Measurements from ENCODE around the gene CSMD2. TPM values are rescaled to one million over a fixed set of nuclear protein-coding genes. Genes with fewer than 3 reads are reported as not detected.

Gene CSMD2
- total RNA-seq, 1 experiment from 2014 or later: 13.2 TPM

DNA sequence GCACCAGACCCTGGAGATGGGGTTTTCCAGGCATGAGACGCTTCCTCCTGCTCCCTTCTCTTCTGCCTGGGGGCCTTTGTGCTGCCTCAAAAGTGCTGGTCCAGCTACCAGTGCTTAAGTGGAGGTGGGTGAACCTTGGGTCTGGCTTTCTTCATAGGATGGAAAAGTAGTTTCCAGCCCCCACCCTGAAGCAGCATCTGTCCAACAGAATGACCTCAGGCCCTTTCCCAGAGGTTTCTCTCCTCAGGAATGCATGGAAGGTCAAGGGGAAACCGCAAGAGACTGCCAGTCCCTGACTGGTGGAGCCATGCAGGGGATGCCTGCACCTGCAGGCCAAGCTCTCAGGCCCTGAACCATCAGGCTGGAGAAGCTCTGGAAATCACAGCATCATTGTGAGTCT, 237.3 kb downstream of the CSMD2 start:
- DNase-seq (ENCODE audit: low spot score): no peak
- TF ChIP-seq TEAD1 (CRISPR knock-in tag; IDR thresholded peaks at IDR 0.05): no peak
- TF ChIP-seq, protein P1, sequence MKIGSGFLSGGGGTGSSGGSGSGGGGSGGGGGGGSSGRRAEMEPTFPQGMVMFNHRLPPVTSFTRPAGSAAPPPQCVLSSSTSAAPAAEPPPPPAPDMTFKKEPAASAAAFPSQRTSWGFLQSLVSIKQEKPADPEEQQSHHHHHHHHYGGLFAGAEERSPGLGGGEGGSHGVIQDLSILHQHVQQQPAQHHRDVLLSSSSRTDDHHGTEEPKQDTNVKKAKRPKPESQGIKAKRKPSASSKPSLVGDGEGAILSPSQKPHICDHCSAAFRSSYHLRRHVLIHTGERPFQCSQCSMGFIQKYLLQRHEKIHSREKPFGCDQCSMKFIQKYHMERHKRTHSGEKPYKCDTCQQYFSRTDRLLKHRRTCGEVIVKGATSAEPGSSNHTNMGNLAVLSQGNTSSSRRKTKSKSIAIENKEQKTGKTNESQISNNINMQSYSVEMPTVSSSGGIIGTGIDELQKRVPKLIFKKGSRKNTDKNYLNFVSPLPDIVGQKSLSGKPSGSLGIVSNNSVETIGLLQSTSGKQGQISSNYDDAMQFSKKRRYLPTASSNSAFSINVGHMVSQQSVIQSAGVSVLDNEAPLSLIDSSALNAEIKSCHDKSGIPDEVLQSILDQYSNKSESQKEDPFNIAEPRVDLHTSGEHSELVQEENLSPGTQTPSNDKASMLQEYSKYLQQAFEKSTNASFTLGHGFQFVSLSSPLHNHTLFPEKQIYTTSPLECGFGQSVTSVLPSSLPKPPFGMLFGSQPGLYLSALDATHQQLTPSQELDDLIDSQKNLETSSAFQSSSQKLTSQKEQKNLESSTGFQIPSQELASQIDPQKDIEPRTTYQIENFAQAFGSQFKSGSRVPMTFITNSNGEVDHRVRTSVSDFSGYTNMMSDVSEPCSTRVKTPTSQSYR (CRISPR knock-in tag; IDR thresholded peaks at IDR 0.05): no peak
- TF ChIP-seq, protein P2, sequence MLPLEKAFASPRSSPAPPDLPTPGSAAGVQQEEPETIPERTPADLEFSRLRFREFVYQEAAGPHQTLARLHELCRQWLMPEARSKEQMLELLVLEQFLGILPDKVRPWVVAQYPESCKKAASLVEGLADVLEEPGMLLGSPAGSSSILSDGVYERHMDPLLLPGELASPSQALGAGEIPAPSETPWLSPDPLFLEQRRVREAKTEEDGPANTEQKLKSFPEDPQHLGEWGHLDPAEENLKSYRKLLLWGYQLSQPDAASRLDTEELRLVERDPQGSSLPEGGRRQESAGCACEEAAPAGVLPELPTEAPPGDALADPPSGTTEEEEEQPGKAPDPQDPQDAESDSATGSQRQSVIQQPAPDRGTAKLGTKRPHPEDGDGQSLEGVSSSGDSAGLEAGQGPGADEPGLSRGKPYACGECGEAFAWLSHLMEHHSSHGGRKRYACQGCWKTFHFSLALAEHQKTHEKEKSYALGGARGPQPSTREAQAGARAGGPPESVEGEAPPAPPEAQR (CRISPR knock-in tag; IDR thresholded peaks at IDR 0.05): no peak
- TF ChIP-seq, protein P3, sequence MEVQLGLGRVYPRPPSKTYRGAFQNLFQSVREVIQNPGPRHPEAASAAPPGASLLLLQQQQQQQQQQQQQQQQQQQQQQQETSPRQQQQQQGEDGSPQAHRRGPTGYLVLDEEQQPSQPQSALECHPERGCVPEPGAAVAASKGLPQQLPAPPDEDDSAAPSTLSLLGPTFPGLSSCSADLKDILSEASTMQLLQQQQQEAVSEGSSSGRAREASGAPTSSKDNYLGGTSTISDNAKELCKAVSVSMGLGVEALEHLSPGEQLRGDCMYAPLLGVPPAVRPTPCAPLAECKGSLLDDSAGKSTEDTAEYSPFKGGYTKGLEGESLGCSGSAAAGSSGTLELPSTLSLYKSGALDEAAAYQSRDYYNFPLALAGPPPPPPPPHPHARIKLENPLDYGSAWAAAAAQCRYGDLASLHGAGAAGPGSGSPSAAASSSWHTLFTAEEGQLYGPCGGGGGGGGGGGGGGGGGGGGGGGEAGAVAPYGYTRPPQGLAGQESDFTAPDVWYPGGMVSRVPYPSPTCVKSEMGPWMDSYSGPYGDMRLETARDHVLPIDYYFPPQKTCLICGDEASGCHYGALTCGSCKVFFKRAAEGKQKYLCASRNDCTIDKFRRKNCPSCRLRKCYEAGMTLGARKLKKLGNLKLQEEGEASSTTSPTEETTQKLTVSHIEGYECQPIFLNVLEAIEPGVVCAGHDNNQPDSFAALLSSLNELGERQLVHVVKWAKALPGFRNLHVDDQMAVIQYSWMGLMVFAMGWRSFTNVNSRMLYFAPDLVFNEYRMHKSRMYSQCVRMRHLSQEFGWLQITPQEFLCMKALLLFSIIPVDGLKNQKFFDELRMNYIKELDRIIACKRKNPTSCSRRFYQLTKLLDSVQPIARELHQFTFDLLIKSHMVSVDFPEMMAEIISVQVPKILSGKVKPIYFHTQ (CRISPR knock-in tag; IDR thresholded peaks at IDR 0.05): no peak
- TF ChIP-seq SOX15 (CRISPR knock-in tag; IDR thresholded peaks at IDR 0.05): no peak
- TF ChIP-seq, protein P4, sequence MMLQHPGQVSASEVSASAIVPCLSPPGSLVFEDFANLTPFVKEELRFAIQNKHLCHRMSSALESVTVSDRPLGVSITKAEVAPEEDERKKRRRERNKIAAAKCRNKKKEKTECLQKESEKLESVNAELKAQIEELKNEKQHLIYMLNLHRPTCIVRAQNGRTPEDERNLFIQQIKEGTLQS (CRISPR knock-in tag; conservative IDR thresholded peaks at IDR 0.05): no peak
- TF ChIP-seq KAT7 (CRISPR knock-in tag; IDR thresholded peaks at IDR 0.05; ENCODE audit: borderline replicate concordance): no peak
- TF ChIP-seq NFE2L1 (CRISPR knock-in tag; IDR thresholded peaks at IDR 0.05): no peak
- no peak for TF ChIP-seq ZNF671 (CRISPR knock-in tag; IDR thresholded peaks at IDR 0.05)
- ChIA-PET CTCF (no interaction called here), POLR2A (no interaction called here)
- no peak for ATAC-seq
- no peak overlapping the region for H3K27ac Mint-ChIP-seq
- H3K4me1 Mint-ChIP-seq: no peaks in the 10 kb centered on the region
- H3K27me3 Mint-ChIP-seq (ENCODE audit: low read depth): no peaks in the 10 kb centered on the region
- peaks cover 26% of the 10 kb centered on the region for H3K36me3 Mint-ChIP-seq
- H3K4me3 Mint-ChIP-seq: no peak overlapping the region
- peaks cover 6% of the 10 kb centered on the region for H3K9me3 Mint-ChIP-seq

DNA sequence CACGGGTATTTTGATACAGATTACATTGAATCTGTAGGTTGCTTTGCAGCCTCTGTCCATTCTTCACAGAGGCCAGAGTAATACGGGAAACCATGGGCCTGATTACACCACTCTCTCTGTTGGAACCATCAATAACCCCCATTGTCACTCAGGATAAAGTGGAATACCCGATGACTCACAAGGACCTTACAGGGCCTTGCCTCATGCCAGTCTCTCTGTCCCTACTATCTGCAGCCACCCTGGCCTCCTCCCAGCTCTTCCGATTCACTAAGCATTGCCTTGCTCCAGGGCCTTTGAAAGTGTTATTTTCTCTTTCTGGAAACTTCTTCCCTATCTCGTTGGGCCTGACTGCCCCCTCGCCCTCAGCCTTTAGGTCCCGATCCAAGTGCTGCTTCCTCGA, 239.4 kb downstream of the CSMD2 start:
- no peak overlapping the region for H3K27ac Mint-ChIP-seq

DNA sequence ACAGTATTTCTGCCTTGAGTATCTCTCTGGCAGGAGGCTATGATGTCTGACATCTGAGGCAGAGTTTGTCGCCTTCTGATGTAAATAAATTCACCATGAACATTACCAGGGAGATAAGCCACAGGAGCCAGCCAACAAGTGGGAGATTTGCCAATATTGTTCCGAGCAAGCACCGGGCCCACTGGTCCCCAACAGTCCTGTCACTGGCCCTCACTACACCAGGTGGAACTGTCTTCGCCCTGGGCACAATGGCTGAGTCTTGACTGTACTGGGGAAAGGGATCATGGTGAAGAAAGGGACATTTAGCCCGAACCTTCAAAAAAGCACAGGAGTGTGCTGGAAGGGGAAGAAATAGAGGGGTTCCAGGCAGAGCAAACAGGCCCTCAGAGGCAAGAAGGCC, 243.7 kb downstream of the CSMD2 start:
- no peaks in the 10 kb centered on the region for H3K27me3 Mint-ChIP-seq (ENCODE audit: low read depth)
- ATAC-seq: no peak

More for the DNA sequence above, 239.4 kb downstream of the CSMD2 start:
- Mint-ChIP-seq H3K9me3 (peaks cover 6% of the 10 kb centered on the region), H3K27me3 (ENCODE audit: low read depth) (no peaks in the 10 kb centered on the region), H3K4me3 (no peak overlapping the region), H3K4me1 (no peaks in the 10 kb centered on the region), H3K36me3 (peaks cover 23% of the 10 kb centered on the region)
- POLR2A ChIA-PET: no interaction called here
- DNase-seq (ENCODE audit: low spot score): no peak
- CTCF ChIA-PET: no interaction called here
- ATAC-seq: no peak
- TF ChIP-seq, protein P5, sequence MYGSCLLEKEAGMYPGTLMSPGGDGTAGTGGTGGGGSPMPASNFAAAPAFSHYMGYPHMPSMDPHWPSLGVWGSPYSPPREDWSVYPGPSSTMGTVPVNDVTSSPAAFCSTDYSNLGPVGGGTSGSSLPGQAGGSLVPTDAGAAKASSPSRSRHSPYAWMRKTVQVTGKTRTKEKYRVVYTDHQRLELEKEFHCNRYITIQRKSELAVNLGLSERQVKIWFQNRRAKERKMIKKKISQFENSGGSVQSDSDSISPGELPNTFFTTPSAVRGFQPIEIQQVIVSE (CRISPR knock-in tag; IDR thresholded peaks at IDR 0.05; ENCODE audit: borderline replicate concordance): no peak

More for the DNA sequence above, 243.7 kb downstream of the CSMD2 start:
- ChIA-PET POLR2A (no interaction called here), CTCF (interaction anchor here (0.6 to 1.1 kb wide), 2 partner anchors 79 to 93 kb away, joined by 3 to 5 read pairs; no protein-coding TSS in a partner anchor)
- Mint-ChIP-seq H3K9me3 (peaks cover 6% of the 10 kb centered on the region), H3K27ac (no peak overlapping the region), H3K36me3 (peaks cover 34% of the 10 kb centered on the region), H3K4me3 (no peak overlapping the region), H3K4me1 (no peaks in the 10 kb centered on the region)
- TF ChIP-seq, protein P6, sequence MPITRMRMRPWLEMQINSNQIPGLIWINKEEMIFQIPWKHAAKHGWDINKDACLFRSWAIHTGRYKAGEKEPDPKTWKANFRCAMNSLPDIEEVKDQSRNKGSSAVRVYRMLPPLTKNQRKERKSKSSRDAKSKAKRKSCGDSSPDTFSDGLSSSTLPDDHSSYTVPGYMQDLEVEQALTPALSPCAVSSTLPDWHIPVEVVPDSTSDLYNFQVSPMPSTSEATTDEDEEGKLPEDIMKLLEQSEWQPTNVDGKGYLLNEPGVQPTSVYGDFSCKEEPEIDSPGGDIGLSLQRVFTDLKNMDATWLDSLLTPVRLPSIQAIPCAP (CRISPR knock-in tag; IDR thresholded peaks at IDR 0.05): no peak
- TF ChIP-seq, protein P7, sequence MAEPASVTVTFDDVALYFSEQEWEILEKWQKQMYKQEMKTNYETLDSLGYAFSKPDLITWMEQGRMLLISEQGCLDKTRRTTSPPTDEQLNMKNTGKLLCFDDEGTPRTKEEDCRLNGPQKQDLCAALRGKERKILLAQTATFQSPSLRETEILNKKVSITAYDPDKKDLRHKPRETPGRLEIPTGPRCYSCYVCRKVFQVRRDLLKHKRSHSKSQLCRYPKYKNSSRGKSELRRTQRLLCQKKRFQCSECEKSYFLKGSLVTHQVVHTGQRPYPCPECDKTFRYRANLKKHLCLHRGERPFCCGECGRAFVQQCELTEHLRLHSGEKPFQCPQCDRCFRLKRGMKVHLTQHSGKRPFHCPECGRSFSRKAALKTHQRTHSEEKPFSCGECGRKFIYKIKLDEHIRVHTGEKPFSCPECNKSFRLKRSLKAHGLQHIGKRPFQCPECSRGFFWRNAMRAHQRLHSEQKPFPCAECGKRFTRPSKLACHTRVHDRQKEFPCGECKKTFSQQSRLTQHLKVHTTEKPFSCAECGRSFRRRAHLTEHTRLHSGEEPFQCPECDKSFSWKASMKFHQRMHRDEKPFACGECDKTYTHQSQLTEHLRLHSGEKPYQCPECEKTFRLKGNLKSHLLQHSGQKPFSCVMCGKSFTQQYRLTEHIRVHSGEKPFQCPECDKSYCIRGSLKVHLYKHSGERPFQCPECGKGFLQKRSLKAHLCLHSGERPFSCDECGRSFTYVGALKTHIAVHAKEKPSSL (CRISPR knock-in tag; conservative IDR thresholded peaks at IDR 0.05): no peak
- TF ChIP-seq, protein P8, sequence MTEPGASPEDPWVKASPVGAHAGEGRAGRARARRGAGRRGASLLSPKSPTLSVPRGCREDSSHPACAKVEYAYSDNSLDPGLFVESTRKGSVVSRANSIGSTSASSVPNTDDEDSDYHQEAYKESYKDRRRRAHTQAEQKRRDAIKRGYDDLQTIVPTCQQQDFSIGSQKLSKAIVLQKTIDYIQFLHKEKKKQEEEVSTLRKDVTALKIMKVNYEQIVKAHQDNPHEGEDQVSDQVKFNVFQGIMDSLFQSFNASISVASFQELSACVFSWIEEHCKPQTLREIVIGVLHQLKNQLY (CRISPR knock-in tag; IDR thresholded peaks at IDR 0.05): no peak
- no peak for TF ChIP-seq ZNF232 (CRISPR knock-in tag; IDR thresholded peaks at IDR 0.05)
- TF ChIP-seq, protein P9, sequence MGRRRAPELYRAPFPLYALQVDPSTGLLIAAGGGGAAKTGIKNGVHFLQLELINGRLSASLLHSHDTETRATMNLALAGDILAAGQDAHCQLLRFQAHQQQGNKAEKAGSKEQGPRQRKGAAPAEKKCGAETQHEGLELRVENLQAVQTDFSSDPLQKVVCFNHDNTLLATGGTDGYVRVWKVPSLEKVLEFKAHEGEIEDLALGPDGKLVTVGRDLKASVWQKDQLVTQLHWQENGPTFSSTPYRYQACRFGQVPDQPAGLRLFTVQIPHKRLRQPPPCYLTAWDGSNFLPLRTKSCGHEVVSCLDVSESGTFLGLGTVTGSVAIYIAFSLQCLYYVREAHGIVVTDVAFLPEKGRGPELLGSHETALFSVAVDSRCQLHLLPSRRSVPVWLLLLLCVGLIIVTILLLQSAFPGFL (CRISPR knock-in tag; IDR thresholded peaks at IDR 0.05; ENCODE audit: borderline replicate concordance): no peak
- no peak for DNase-seq (ENCODE audit: low spot score)

All from WTC11 (cell line).